ENCODE data around the gene RASSF5. TPM values are rescaled to one million over a fixed set of nuclear protein-coding genes. Genes with fewer than 3 reads are reported as not detected.

The RASSF5 gene
- total and polyA plus RNA-seq, 2 experiments from 2014 or later = 0.48 to 4.4 TPM

DNA sequence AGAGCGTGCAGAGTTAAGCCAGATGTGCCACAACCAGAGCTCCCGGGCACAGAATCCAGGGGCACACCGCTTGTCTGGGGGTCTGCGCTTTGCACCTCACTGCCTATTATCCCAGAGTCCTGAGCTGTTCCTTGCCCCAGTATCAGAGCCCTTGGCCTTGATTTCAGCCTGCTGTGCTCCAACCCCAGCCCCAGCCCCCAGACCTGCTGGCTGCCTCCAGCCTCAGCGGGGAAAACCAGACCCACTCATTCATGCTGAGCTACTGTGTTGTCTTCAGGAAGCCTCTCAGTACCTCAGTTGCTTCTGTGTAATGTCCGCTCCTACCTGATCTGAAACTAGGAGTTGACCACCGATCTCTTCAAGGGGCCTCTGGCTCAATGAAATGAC lies 35.9 kb upstream of the RASSF5 start:
- H3K36me3 Mint-ChIP-seq (ENCODE audit: low read depth) = peaks cover 23% of the 10 kb centered on the region
- Histone ChIP-seq H3K27ac (ENCODE audit: low read depth) (no peak overlapping the region), H4K20me1 (replicated peaks; ENCODE audit: insufficient read depth) (no peaks in the 10 kb centered on the region), H3K9me2 (ENCODE audit: insufficient read depth) (no peaks in the 10 kb centered on the region), H3K4me3 (peak overlapping the region; percentile 71), H3K27me3 (ENCODE audit: insufficient read depth) (no peaks in the 10 kb centered on the region), H3K4me2 (peak overlapping the region; percentile 92), H3F3A (replicated peaks; ENCODE audit: low read depth) (no peaks in the 10 kb centered on the region), H3K4me1 (ENCODE audit: insufficient read depth) (peaks cover 40% of the 10 kb centered on the region), H2AFZ (peak overlapping the region; percentile 100; the same call in 1 of the 2 replicates), H3K79me2 (replicated peaks; ENCODE audit: insufficient read depth) (no peaks in the 10 kb centered on the region), H3K36me3 (ENCODE audit: insufficient read depth) (no peaks in the 10 kb centered on the region)
- peak overlapping the region; percentile 77; the same call in 1 of the 2 replicates for H3K27ac Mint-ChIP-seq
- peak overlapping the region; percentile 77 for H3K4me3 Mint-ChIP-seq
- ATAC-seq = peak; percentile 12
- H3K4me1 Mint-ChIP-seq = peaks cover 59% of the 10 kb centered on the region
- TF ChIP-seq ZNF114 (CRISPR knock-in tag; IDR thresholded peaks at IDR 0.05) = no peak
- no peak for TF ChIP-seq NANOG (IDR thresholded peaks at IDR 0.05; ENCODE audit: borderline replicate concordance)
- TF ChIP-seq, protein P1, sequence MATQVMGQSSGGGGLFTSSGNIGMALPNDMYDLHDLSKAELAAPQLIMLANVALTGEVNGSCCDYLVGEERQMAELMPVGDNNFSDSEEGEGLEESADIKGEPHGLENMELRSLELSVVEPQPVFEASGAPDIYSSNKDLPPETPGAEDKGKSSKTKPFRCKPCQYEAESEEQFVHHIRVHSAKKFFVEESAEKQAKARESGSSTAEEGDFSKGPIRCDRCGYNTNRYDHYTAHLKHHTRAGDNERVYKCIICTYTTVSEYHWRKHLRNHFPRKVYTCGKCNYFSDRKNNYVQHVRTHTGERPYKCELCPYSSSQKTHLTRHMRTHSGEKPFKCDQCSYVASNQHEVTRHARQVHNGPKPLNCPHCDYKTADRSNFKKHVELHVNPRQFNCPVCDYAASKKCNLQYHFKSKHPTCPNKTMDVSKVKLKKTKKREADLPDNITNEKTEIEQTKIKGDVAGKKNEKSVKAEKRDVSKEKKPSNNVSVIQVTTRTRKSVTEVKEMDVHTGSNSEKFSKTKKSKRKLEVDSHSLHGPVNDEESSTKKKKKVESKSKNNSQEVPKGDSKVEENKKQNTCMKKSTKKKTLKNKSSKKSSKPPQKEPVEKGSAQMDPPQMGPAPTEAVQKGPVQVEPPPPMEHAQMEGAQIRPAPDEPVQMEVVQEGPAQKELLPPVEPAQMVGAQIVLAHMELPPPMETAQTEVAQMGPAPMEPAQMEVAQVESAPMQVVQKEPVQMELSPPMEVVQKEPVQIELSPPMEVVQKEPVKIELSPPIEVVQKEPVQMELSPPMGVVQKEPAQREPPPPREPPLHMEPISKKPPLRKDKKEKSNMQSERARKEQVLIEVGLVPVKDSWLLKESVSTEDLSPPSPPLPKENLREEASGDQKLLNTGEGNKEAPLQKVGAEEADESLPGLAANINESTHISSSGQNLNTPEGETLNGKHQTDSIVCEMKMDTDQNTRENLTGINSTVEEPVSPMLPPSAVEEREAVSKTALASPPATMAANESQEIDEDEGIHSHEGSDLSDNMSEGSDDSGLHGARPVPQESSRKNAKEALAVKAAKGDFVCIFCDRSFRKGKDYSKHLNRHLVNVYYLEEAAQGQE (IDR thresholded peaks at IDR 0.05; ENCODE audit: unreplicated experiment) = no peak
- no peak for TF ChIP-seq ZNF331 (CRISPR knock-in tag; IDR thresholded peaks at IDR 0.05; ENCODE audit: low read depth)
- no peak for TF ChIP-seq JUNB (IDR thresholded peaks at IDR 0.05; ENCODE audit: unreplicated experiment)
- TF ChIP-seq EZH2phosphoT487 (IDR thresholded peaks at IDR 0.05; ENCODE audit: unreplicated experiment) = no peak
- TF ChIP-seq, protein P2, sequence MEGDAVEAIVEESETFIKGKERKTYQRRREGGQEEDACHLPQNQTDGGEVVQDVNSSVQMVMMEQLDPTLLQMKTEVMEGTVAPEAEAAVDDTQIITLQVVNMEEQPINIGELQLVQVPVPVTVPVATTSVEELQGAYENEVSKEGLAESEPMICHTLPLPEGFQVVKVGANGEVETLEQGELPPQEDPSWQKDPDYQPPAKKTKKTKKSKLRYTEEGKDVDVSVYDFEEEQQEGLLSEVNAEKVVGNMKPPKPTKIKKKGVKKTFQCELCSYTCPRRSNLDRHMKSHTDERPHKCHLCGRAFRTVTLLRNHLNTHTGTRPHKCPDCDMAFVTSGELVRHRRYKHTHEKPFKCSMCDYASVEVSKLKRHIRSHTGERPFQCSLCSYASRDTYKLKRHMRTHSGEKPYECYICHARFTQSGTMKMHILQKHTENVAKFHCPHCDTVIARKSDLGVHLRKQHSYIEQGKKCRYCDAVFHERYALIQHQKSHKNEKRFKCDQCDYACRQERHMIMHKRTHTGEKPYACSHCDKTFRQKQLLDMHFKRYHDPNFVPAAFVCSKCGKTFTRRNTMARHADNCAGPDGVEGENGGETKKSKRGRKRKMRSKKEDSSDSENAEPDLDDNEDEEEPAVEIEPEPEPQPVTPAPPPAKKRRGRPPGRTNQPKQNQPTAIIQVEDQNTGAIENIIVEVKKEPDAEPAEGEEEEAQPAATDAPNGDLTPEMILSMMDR (conservative IDR thresholded peaks at IDR 0.05; ENCODE audit: low read depth in 2 of 2) = no peak
- no peak for TF ChIP-seq EZH2 (IDR thresholded peaks at IDR 0.05; ENCODE audit: low read depth, unreplicated experiment)
- no peak for TF ChIP-seq CREB1 (CRISPR knock-in tag; IDR thresholded peaks at IDR 0.05; ENCODE audit: low read depth)
- no peak for TF ChIP-seq POLR2AphosphoS5 (IDR thresholded peaks at IDR 0.05; ENCODE audit: low read depth)
- TF ChIP-seq, protein P3, sequence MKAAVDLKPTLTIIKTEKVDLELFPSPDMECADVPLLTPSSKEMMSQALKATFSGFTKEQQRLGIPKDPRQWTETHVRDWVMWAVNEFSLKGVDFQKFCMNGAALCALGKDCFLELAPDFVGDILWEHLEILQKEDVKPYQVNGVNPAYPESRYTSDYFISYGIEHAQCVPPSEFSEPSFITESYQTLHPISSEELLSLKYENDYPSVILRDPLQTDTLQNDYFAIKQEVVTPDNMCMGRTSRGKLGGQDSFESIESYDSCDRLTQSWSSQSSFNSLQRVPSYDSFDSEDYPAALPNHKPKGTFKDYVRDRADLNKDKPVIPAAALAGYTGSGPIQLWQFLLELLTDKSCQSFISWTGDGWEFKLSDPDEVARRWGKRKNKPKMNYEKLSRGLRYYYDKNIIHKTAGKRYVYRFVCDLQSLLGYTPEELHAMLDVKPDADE (IDR thresholded peaks at IDR 0.05) = no peak
- no peak for TF ChIP-seq STAT1 (IDR thresholded peaks at IDR 0.05; ENCODE audit: unreplicated experiment)
- TF ChIP-seq, protein P4, sequence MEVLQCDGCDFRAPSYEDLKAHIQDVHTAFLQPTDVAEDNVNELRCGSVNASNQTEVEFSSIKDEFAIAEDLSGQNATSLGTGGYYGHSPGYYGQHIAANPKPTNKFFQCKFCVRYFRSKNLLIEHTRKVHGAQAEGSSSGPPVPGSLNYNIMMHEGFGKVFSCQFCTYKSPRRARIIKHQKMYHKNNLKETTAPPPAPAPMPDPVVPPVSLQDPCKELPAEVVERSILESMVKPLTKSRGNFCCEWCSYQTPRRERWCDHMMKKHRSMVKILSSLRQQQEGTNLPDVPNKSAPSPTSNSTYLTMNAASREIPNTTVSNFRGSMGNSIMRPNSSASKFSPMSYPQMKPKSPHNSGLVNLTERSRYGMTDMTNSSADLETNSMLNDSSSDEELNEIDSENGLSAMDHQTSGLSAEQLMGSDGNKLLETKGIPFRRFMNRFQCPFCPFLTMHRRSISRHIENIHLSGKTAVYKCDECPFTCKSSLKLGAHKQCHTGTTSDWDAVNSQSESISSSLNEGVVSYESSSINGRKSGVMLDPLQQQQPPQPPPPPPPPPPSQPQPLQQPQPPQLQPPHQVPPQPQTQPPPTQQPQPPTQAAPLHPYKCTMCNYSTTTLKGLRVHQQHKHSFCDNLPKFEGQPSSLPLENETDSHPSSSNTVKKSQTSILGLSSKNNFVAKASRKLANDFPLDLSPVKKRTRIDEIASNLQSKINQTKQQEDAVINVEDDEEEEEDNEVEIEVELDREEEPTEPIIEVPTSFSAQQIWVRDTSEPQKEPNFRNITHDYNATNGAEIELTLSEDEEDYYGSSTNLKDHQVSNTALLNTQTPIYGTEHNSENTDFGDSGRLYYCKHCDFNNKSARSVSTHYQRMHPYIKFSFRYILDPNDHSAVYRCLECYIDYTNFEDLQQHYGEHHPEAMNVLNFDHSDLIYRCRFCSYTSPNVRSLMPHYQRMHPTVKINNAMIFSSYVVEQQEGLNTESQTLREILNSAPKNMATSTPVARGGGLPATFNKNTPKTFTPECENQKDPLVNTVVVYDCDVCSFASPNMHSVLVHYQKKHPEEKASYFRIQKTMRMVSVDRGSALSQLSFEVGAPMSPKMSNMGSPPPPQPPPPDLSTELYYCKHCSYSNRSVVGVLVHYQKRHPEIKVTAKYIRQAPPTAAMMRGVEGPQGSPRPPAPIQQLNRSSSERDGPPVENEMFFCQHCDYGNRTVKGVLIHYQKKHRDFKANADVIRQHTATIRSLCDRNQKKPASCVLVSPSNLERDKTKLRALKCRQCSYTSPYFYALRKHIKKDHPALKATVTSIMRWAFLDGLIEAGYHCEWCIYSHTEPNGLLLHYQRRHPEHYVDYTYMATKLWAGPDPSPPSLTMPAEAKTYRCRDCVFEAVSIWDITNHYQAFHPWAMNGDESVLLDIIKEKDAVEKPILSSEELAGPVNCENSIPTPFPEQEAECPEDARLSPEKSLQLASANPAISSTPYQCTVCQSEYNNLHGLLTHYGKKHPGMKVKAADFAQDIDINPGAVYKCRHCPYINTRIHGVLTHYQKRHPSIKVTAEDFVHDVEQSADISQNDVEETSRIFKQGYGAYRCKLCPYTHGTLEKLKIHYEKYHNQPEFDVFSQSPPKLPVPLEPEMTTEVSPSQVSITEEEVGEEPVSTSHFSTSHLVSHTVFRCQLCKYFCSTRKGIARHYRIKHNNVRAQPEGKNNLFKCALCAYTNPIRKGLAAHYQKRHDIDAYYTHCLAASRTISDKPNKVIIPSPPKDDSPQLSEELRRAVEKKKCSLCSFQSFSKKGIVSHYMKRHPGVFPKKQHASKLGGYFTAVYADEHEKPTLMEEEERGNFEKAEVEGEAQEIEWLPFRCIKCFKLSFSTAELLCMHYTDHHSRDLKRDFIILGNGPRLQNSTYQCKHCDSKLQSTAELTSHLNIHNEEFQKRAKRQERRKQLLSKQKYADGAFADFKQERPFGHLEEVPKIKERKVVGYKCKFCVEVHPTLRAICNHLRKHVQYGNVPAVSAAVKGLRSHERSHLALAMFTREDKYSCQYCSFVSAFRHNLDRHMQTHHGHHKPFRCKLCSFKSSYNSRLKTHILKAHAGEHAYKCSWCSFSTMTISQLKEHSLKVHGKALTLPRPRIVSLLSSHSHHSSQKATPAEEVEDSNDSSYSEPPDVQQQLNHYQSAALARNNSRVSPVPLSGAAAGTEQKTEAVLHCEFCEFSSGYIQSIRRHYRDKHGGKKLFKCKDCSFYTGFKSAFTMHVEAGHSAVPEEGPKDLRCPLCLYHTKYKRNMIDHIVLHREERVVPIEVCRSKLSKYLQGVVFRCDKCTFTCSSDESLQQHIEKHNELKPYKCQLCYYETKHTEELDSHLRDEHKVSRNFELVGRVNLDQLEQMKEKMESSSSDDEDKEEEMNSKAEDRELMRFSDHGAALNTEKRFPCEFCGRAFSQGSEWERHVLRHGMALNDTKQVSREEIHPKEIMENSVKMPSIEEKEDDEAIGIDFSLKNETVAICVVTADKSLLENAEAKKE (CRISPR knock-in tag; IDR thresholded peaks at IDR 0.05) = no peak
- no peaks in the 10 kb centered on the region; the same call in 2 of the 3 replicates for H3K9me3 Mint-ChIP-seq
- H3K27me3 Mint-ChIP-seq (ENCODE audit: insufficient read depth, low read depth, poor library complexity) = peaks cover 21% of the 10 kb centered on the region
- DNase-seq (ENCODE audit: low spot score) = no peak
